COLO668 (cell line): Measurements from ENCODE around the gene SCNN1G.
A peak's percentile ranks its signal among the peaks of the same experiment; 100 is the strongest.

Experiments
- DNase-seq: peaks from one replicate; lab custom pipeline; 2025; ENCODE audit not compliant: unreplicated experiment; lab: John Stamatoyannopoulos, UW

Gene SCNN1G

DNA sequence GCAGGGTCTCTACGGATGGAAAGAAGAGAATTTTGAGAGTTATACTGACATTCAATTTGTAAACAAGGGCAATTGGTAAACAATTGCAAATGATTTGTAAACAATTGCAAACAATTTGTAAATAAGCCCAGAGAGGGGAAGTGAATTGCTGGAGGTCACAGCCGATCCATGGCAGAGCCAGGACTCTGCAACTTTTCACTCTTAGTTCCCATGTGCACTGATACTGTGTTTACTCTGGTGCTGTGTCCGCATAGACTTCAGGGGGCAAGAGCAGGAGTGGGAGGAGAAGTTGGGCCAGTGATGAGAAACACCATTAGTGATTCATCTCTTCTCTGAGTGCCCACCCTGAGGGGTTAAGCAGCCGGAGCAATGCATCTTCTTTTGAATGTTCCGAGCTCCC is 14.0 kb downstream of the SCNN1G start:
- DNase-seq, result no peak

GRCh38 chr16:23202166-23202565 is 19.6 kb downstream of the SCNN1G start:
- DNase-seq, result no peak

GRCh38 chr16:23206986-23207385 is 24.4 kb downstream of the SCNN1G start:
- peak; percentile 61 for DNase-seq

DNA sequence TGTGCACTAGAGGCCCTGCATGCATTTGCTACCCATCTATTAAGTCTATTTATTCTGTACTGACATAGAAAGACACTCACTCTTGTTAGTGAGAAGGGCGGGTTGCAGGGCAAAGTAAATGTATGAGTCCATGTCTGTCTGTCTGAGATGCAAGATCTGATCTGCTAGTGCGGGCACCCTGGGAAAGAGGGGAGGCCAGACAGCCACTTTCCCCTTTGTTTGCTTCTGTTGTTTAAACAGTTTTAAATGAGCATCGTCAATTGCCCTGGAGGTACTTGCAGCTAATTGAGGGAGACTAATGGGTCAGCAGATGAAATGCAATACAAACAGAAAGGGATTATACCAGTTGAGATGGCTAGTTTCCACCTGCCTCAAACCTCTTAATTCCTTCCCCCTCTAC is 24.9 kb downstream of the SCNN1G start:
- DNase-seq, result peak; percentile 78

DNA sequence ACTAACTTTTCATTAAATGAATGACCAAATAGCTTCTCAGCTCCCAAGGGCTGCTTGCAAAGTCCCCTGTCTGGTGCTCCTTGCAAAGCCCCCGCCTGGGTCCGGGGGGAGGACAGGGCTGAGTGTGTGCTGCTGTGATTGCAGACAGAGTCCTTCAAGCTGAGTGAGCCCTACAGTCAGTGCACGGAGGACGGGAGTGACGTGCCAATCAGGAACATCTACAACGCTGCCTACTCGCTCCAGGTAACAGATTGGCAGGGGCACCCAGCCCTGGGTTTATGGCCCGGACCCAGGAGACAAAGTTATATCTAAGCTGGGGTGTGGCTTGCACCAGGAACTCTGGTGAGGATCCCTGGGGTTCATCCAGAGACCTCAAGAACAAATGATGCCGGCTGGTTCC is 27.1 kb downstream of the SCNN1G start:
- DNase-seq, result no peak

DNA sequence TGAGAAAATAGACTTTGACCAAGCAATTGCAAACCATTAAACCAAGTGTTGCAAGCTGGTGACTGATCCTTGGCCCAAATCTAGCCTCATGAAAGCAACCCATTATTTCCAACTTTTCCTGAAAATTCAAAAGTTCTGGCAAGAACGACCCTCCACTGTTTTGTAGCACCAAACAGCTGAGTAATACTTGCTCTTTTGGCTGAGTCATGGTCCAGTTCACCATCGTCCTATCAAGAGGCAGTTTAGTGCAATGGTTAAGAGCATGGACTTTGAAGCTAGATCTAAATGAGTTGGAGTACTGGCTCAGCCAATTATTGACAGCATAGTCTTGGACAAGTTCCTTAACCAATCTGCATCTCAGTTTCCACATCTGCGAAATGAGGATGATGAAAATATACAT is 31.3 kb downstream of the SCNN1G start:
- DNase-seq, result no peak

- DNase-seq, result no peak
These were observed 32.3 kb downstream of the SCNN1G start for GRCh38 chr16:23214796-23215195.

GRCh38 chr16:23215435-23215834 is 32.9 kb downstream of the SCNN1G start:
- DNase-seq, result no peak

GRCh38 chr16:23216658-23217246 is 34.2 kb downstream of the SCNN1G start:
- DNase-seq, result no peak

GRCh38 chr16:23217646-23218045 is 35.1 kb downstream of the SCNN1G start:
- DNase-seq, result no peak

DNA sequence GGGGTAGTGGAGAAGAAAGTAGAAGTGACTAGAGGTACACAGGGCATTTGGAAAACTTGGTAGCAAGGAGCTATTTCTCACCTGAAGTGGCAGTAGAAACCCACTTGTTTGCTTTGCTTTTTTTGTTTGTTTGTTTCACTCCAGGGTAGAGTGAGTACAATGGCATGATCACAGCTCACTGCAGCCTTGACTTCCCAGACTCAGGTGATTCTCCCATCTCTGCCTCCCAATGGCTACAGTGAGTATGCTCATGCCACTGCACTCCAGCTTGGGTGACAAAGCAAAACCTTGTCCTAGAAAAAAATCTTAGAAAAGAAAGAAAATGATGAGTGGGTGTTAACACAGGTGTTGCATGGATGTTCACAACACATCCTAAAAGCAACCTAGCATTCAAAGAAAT is 40.4 kb downstream of the SCNN1G start:
- no peak for DNase-seq

DNA sequence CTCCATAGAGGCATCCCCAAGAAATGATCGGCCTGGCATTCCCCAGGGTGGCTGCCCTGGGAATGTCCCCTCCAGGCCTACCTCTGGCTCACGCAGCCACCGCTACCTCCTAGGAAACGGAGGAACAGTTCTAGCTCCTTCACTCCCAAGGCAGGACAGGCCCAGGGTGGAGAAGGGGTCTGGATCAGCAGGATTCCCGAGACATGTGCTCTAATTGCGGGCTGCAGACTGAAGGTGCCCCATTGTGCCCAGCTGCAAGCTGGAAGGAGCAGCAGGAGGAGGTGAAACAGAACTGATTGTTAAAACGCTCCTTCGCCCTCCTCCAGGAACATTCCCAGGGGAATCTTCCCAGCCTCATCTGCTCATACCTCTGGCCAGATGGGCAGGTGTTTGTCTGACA is 40.8 kb downstream of the SCNN1G start:
- no peak for DNase-seq

DNA sequence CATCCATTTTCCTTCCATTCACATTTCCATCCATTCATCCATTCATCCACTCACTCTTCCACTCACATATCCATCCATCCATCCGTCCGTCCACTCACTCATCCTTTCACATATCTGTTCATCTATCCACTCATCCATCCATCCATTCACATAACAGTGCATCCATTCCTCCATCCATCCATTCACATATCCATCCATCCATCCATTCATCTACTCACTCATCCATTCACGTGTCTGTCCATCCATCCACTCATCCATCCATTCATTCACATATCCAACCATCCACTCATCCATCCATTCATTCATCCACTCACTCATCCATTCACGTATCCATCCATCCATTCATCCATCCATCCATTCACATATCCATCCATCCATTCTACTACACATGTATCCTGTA is 42.6 kb downstream of the SCNN1G start:
- no peak for DNase-seq

DNA sequence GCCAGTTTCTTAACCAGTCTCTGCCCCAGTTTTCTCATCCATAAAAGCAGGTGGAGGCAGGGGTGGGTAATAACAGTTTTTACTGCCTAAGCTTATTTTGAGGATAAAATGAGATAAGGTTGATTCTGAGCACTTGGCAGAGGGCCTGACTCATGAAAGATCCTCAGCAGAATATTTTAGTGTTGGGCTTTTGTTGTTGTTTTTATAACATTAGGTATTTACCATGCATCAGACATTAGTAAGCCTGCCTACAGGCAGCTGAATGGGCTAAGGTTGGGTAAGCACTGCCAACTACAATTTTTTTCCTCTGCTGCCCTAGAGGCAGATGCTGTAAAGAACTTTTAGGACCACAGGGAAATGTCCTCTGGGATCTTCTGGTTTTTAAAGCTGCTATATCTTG is 43.1 kb downstream of the SCNN1G start:
- DNase-seq, result no peak

- DNase-seq, result no peak
These were observed 45.0 kb downstream of the SCNN1G start for GRCh38 chr16:23227529-23227928.

DNA sequence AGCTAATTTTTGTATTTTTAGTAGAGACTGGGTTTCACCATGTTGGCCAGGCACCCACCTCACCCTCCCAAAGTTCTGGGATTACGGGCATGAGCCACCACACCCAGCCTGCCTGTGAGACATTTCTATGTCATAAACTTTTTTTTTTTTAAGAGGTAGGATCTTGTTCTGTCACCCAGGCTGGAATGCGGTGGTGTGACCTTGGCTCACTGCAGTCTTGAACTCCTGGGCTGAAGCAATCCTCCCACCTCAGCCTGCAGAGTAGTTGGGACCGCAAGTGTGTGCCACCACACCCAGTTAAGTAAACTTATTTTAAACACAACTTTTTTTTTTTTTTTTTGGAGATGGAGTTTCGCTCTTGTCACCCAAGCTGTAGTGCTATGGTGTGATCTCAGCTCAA is 47.2 kb downstream of the SCNN1G start:
- DNase-seq, result no peak

DNA sequence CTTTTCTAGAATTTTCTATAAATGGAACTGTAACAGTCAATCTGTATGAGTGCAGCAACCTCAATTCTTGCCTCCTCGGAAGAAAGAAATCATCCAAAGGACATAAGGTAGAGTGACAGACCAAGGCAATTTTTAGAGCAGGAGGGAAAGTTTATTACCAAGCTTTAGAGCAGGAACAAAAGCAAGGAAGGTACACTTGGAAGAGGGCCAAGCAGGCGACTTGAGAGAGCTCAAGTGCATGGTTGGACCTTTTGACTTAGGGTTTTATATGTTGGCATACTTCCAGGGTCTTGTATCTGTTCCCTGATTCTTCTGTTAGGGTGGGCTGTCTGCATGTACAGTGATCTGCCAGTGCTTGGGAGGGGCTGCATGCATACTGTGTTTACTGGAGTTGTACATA is 50.3 kb downstream of the SCNN1G start:
- no peak for DNase-seq

DNA sequence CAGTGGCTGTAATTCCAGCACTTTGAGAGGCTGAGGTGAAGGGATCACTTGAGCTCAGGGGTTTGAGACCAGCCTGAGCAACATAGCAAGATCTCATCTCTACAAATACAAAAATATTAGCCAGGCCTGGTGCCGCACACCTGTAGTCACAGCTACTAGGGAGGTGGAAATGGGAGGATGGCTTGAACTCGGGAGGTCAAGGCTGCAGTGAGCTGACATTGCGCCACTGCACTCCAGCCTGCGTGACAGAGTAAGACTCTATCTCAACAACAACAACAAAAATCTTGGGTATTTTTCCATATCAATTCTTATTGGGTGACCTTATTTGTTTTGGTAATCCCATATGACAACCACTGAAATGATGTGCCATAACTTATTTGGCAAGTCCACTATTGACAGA is 52.6 kb downstream of the SCNN1G start:
- DNase-seq, result no peak

- DNase-seq, result no peak
These were observed 54.4 kb downstream of the SCNN1G start for GRCh38 chr16:23236983-23237382.

GRCh38 chr16:23240994-23241393 is 58.4 kb downstream of the SCNN1G start:
- no peak for DNase-seq

GRCh38 chr16:23244122-23244521 is 61.6 kb downstream of the SCNN1G start:
- no peak for DNase-seq

GRCh38 chr16:23245268-23245667 is 62.7 kb downstream of the SCNN1G start:
- no peak for DNase-seq

DNA sequence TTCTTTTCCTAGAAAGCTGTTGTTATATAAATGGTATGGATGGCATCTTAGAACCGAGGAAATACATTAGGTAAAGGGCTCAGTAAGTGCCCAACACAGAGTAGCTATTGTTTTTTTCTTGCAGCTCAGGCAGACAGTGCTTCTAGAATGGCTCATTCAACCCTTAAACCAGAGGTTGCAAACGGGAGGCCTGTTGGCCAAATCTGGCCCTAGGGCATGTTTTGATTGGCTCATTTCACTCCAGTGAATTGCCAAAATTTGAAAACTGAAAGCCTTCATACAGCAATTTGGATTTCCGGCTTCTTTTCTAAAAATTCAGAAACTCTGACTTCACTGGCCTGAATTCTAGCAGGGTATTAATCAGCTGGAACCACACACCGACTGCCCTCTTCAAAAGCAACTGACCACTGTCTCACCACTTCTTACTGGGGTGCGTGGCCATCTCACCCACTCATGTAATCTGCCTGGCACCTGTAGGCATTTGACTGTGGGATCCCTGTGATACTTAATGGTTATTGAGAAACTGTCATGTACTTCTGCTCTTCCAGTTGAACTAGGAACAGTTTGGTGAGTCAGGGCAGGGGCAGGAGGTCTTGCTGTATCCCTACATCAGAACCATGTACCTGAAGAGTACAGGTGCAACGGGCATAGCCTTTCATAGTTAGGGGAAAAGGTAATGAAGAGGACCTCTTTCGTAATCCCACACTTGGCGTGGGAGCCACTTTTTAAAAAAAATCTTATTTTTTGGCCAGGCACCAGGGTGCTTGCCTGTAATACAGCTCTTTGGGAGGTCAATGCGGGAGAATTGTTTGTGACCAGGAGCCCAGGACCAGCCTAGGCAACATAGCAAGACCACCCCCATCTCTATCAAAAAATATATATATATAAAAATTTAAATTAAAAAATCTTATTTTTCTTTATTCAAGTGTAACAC is 66.0 kb downstream of the SCNN1G start:
- DNase-seq, result no peak
